ENCODE measurements around the gene TEX44. TPM values are rescaled to one million over a fixed set of nuclear protein-coding genes. Genes with fewer than 3 reads are reported as not detected.
A peak's percentile ranks its signal among the peaks of the same experiment; 100 is the strongest.

TEX44 gene
- total and polyA plus RNA-seq, 3 experiments from 2014 or later, result not detected

GRCh38 chr2:231616296-231616695 lies 23.6 kb downstream of the TEX44 start:
- no peak overlapping the region for H3K27ac ChIP-seq (ENCODE audit: low read depth, low read length)
- no peaks in the 10 kb centered on the region for H3K9me3 ChIP-seq (ENCODE audit: low read length)
- H3K4me1 Mint-ChIP-seq, result peaks cover 16 to 41% (median 20%) of the 10 kb centered on the region in 3 donors
- no peak for DNase-seq
- H3K4me3 Mint-ChIP-seq, result peak overlapping the region in 6 of 7 donors; percentile 28 to 83 (median 60)
- ChIA-PET POLR2A (no interaction called here), CTCF (interaction anchor here (1.9 to 11.5 kb wide), 2 partner anchors 59 to 94 kb away, joined by 4 to 180 read pairs; no protein-coding TSS in a partner anchor)
- peak overlapping the region in 3 of 8 donors; percentile 34 to 65 (median 60) for H3K27ac Mint-ChIP-seq
- no peaks in the 10 kb centered on the region for H3K9me3 Mint-ChIP-seq
- H3K36me3 Mint-ChIP-seq, result no peaks in the 10 kb centered on the region
- no peaks in the 10 kb centered on the region for H3K27me3 ChIP-seq (ENCODE audit: insufficient read depth, low read length, poor library complexity, severe bottlenecking)
- H3K36me3 ChIP-seq (ENCODE audit: insufficient read depth, low read length), result no peaks in the 10 kb centered on the region
- peaks cover 0 to 2% of the 10 kb centered on the region in 2 donors for H3K27me3 Mint-ChIP-seq
- peaks cover 19% of the 10 kb centered on the region for H3K4me1 ChIP-seq (ENCODE audit: insufficient read depth, low read length)
- no peak overlapping the region for H3K4me3 ChIP-seq (ENCODE audit: low read length)

DNA sequence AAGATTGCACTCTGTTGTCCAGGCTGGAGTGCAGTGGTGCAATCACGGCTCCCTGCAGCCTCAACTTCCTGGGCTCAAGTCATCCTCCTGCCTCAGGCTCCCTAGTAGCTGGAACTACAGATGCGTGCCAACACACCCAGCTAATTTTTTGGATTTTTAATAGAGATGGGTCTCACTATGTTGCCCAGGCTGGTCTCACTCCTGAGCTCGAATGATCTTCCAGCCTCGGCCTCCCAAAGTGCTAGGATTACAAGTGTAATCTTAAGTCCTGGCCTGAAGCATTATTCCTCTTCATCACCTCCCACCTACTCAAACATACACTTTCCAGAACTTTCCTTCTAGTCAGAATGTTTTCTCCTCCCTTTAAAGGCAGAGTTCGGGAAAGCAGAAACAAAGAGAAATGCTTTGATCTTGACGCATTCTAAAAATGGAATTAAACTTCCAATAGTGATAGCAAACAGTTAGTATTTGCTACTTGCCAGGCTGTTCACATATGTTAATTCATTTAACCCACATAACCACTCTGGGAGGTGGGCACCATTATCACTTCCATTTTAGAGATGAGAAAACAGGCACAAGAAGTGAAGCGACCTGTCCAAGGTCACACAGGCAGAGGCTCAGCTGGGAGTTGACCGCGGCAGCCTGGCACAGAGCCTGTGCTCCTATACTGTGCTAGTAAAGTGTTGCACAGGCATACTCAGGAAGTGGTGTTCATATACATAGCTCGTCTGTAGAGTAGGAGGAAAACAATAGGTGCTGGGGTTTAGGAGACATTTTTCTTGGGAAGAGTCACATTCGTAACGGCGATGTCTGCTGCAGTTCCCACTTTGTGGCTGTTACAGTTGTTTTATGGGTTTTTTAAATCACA lies 24.6 kb downstream of the TEX44 start:
- peaks cover 16 to 37% (median 20%) of the 10 kb centered on the region in 3 donors for H3K4me1 Mint-ChIP-seq

GRCh38 chr2:231621051-231621879 lies 28.6 kb downstream of the TEX44 start:
- peaks cover 2 to 11% (median 5%) of the 10 kb centered on the region in 3 donors for H3K4me1 Mint-ChIP-seq
- H3K4me3 ChIP-seq (ENCODE audit: low read length), result no peak overlapping the region
- peak overlapping the region in 3 of 8 donors; percentile 17 to 92 (median 18) for H3K27ac Mint-ChIP-seq
- no peaks in the 10 kb centered on the region for H3K9me3 Mint-ChIP-seq
- peaks cover under 1 to 2% of the 10 kb centered on the region in 2 donors for H3K27me3 Mint-ChIP-seq
- no peak overlapping the region for H3K27ac ChIP-seq (ENCODE audit: low read depth, low read length)
- no peaks in the 10 kb centered on the region for H3K4me1 ChIP-seq (ENCODE audit: insufficient read depth, low read length)
- no peaks in the 10 kb centered on the region for H3K27me3 ChIP-seq (ENCODE audit: insufficient read depth, low read length, poor library complexity, severe bottlenecking)
- CTCF ChIA-PET, result interaction anchor here (1.4 to 5.7 kb wide), 3 partner anchors 9 to 93 kb away, joined by 3 to 30 read pairs (median 11); no protein-coding TSS in a partner anchor
- H3K36me3 ChIP-seq (ENCODE audit: insufficient read depth, low read length), result no peaks in the 10 kb centered on the region
- peak overlapping the region in 1 of 7 donors; percentile 56 for H3K4me3 Mint-ChIP-seq
- DNase-seq, result no peak
- H3K36me3 Mint-ChIP-seq, result no peaks in the 10 kb centered on the region
- POLR2A ChIA-PET, result no interaction called here
- H3K9me3 ChIP-seq (ENCODE audit: low read length), result no peaks in the 10 kb centered on the region

More for the DNA sequence above, 24.6 kb downstream of the TEX44 start:
- peak overlapping the region in 5 of 8 donors; percentile 8 to 65 (median 36) for H3K27ac Mint-ChIP-seq
- Histone ChIP-seq H3K27ac (ENCODE audit: low read depth, low read length) (no peak overlapping the region), H3K4me1 (ENCODE audit: insufficient read depth, low read length) (peaks cover 15% of the 10 kb centered on the region), H3K27me3 (ENCODE audit: insufficient read depth, low read length, poor library complexity, severe bottlenecking) (no peaks in the 10 kb centered on the region), H3K36me3 (ENCODE audit: insufficient read depth, low read length) (no peaks in the 10 kb centered on the region), H3K4me3 (ENCODE audit: low read length) (no peak overlapping the region), H3K9me3 (ENCODE audit: low read length) (no peaks in the 10 kb centered on the region)
- H3K4me3 Mint-ChIP-seq, result peak overlapping the region in 2 of 7 donors; percentile 61 to 83
- H3K36me3 Mint-ChIP-seq, result no peaks in the 10 kb centered on the region
- no peaks in the 10 kb centered on the region for H3K9me3 Mint-ChIP-seq
- no peak for DNase-seq
- POLR2A ChIA-PET, result no interaction called here
- peaks cover 0 to 2% of the 10 kb centered on the region in 2 donors for H3K27me3 Mint-ChIP-seq
- CTCF ChIA-PET, result interaction anchor here (1.0 to 2.0 kb wide), 4 partner anchors 16 to 97 kb away, joined by 3 to 7 read pairs (median 4); no protein-coding TSS in a partner anchor

- no peaks in the 10 kb centered on the region for H3K27me3 ChIP-seq (ENCODE audit: insufficient read depth, low read length, poor library complexity, severe bottlenecking)
- Mint-ChIP-seq H3K27ac (no peak overlapping the region), H3K36me3 (no peaks in the 10 kb centered on the region), H3K4me1 (peaks cover 2 to 8% (median 3%) of the 10 kb centered on the region in 3 donors), H3K27me3 (peaks cover 0 to 3% of the 10 kb centered on the region in 2 donors), H3K4me3 (no peak overlapping the region), H3K9me3 (no peaks in the 10 kb centered on the region)
- ChIA-PET CTCF (interaction anchor here (1.6 to 5.7 kb wide), 4 partner anchors 9 to 92 kb away, joined by 4 to 30 read pairs (median 8); no protein-coding TSS in a partner anchor), POLR2A (interaction anchor here (0.6 kb wide), 1 partner anchor 12 kb away, joined by 6 read pairs; no protein-coding TSS in a partner anchor)
- no peak overlapping the region for H3K4me3 ChIP-seq (ENCODE audit: low read length)
- no peak for DNase-seq
- H3K4me1 ChIP-seq (ENCODE audit: insufficient read depth, low read length), result no peaks in the 10 kb centered on the region
- no peak overlapping the region for H3K27ac ChIP-seq (ENCODE audit: low read depth, low read length)
- H3K9me3 ChIP-seq (ENCODE audit: low read length), result no peaks in the 10 kb centered on the region
- no peaks in the 10 kb centered on the region for H3K36me3 ChIP-seq (ENCODE audit: insufficient read depth, low read length)
Observed at GRCh38 chr2:231622963-231623362, 30.3 kb downstream of the TEX44 start.

GRCh38 chr2:231626449-231626848 lies 33.8 kb downstream of the TEX44 start:
- Mint-ChIP-seq H3K4me1 (peaks cover 3 to 9% (median 5%) of the 10 kb centered on the region in 3 donors), H3K9me3 (no peaks in the 10 kb centered on the region), H3K27me3 (peaks cover 2 to 3% of the 10 kb centered on the region in 2 donors), H3K4me3 (no peak overlapping the region), H3K27ac (peak overlapping the region in 1 of 8 donors; percentile 55), H3K36me3 (no peaks in the 10 kb centered on the region)
- Histone ChIP-seq H3K4me3 (ENCODE audit: low read length) (no peak overlapping the region), H3K27ac (ENCODE audit: low read depth, low read length) (no peak overlapping the region), H3K4me1 (ENCODE audit: insufficient read depth, low read length) (no peaks in the 10 kb centered on the region), H3K9me3 (ENCODE audit: low read length) (no peaks in the 10 kb centered on the region), H3K36me3 (ENCODE audit: insufficient read depth, low read length) (no peaks in the 10 kb centered on the region), H3K27me3 (ENCODE audit: insufficient read depth, low read length, poor library complexity, severe bottlenecking) (no peaks in the 10 kb centered on the region)
- DNase-seq, result no peak
- ChIA-PET CTCF (interaction anchor here (1.0 to 2.1 kb wide), 3 partner anchors 22 to 51 kb away, joined by 3 to 9 read pairs (median 3); no protein-coding TSS in a partner anchor), POLR2A (no interaction called here)

DNA sequence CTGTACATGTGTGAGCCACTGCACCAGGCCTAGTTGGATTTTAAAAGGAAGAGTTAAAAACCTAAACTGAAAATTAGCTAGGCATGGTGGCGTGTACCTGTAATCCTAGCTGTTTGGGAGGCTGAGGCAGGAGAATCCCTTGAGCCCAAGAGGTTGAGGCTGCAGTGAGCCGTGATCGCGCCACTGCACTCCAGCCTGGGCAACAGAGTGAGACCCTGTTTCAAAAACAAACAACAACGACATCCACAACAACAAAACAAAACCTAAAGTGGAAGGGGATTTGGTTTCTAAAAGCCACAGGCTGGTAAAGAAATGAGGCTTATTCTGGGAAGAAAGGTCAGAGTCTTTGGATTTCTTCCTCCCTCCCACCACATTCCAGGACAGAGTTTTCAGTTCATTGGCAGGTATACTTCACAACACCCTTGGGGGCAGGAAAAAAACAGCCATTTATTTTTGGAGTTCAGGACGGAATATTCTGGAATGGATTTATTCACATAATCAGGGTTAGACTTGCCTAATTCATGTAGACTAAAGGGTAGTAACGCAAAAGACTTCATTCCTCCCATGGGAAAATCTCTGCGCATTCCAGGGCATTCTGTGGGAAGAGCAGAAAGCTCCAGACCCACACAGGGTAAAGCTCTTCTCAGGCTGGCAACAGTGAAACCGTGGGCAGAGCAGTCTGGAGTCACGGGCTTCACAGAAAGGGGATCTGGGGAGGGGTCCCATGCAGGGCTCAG lies 34.9 kb downstream of the TEX44 start:
- H3K27ac ChIP-seq (ENCODE audit: low read depth, low read length), result no peak overlapping the region
- Mint-ChIP-seq H3K27ac (peak overlapping the region in 1 of 8 donors; percentile 55), H3K36me3 (no peaks in the 10 kb centered on the region), H3K27me3 (peaks cover 3 to 4% of the 10 kb centered on the region in 2 donors), H3K4me1 (peaks cover 3 to 6% (median 5%) of the 10 kb centered on the region in 3 donors), H3K9me3 (no peaks in the 10 kb centered on the region), H3K4me3 (no peak overlapping the region)
- H3K9me3 ChIP-seq (ENCODE audit: low read length), result no peaks in the 10 kb centered on the region
- no peak overlapping the region for H3K4me3 ChIP-seq (ENCODE audit: low read length)
- H3K27me3 ChIP-seq (ENCODE audit: insufficient read depth, low read length, poor library complexity, severe bottlenecking), result no peaks in the 10 kb centered on the region
- H3K36me3 ChIP-seq (ENCODE audit: insufficient read depth, low read length), result no peaks in the 10 kb centered on the region
- ChIA-PET POLR2A (no interaction called here), CTCF (interaction anchor here (1.0 to 2.1 kb wide), 5 partner anchors 14 to 87 kb away, joined by 3 to 9 read pairs (median 3); no protein-coding TSS in a partner anchor)
- no peak for DNase-seq
- H3K4me1 ChIP-seq (ENCODE audit: insufficient read depth, low read length), result no peaks in the 10 kb centered on the region

DNA sequence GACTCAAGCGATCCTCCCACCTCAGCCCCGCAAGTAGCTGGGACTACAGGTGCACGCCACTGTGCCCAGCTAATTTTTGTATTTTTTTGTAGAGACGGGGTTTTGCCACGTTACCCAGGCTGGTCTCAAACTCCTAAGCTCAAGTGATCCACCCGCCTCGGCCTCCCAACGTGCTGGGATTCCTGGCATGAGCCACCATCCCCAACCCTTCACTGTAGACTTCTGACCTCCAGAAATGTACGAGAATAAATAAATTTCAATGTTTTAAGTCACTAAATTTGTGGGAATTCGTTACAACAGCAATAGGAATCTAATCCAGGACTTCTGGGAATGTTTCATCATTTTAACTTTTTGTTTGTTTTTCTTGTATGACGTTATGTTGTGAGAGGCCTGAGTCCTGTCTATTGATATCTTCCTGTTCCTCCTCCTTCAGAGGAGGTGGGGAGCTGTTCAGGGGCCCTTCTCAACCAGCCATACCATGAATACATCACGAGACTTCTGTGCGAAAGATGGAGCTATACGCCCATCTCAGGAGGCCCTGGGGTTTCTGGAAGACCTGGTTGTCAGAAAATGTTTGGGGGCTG lies 40.0 kb downstream of the TEX44 start:
- no peak for DNase-seq
- H3K4me3 ChIP-seq (ENCODE audit: low read length), result no peak overlapping the region
- POLR2A ChIA-PET, result no interaction called here
- H3K36me3 Mint-ChIP-seq, result no peaks in the 10 kb centered on the region
- no peaks in the 10 kb centered on the region for H3K27me3 ChIP-seq (ENCODE audit: insufficient read depth, low read length, poor library complexity, severe bottlenecking)
- H3K36me3 ChIP-seq (ENCODE audit: insufficient read depth, low read length), result no peaks in the 10 kb centered on the region
- H3K4me1 Mint-ChIP-seq, result peaks cover 4 to 5% (median 4%) of the 10 kb centered on the region in 3 donors
- H3K9me3 ChIP-seq (ENCODE audit: low read length), result no peaks in the 10 kb centered on the region
- no peak overlapping the region for H3K4me3 Mint-ChIP-seq
- no peaks in the 10 kb centered on the region for H3K4me1 ChIP-seq (ENCODE audit: insufficient read depth, low read length)
- CTCF ChIA-PET, result interaction anchor here (1.1 to 2.4 kb wide), 3 partner anchors 10 to 150 kb away, joined by 3 to 5 read pairs (median 3); no protein-coding TSS in a partner anchor
- no peak overlapping the region for H3K27ac ChIP-seq (ENCODE audit: low read depth, low read length)
- H3K27ac Mint-ChIP-seq, result no peak overlapping the region
- peaks cover 0 to 4% of the 10 kb centered on the region in 2 donors for H3K27me3 Mint-ChIP-seq
- H3K9me3 Mint-ChIP-seq, result no peaks in the 10 kb centered on the region

Data from CD8-positive, alpha-beta memory T cell (primary cell).